ENCODE data around the gene RBMS3. TPM values are rescaled to one million over a fixed set of nuclear protein-coding genes. Genes with fewer than 3 reads are reported as not detected.

Gene RBMS3
- total RNA-seq, 1 experiment from 2014 or later: 74.2 TPM

- ChIA-PET CTCF (interaction anchor here (0.6 to 1.9 kb wide), 2 partner anchors 12 to 50 kb away, joined by 3 to 6 read pairs; no protein-coding TSS in a partner anchor), POLR2A (interaction anchor here (0.6 to 9.1 kb wide), 8 partner anchors 8 to 427 kb away, joined by 3 to 184 read pairs (median 4); partner anchors contain the start of gene RBMS3)
- no TSS peak for BruUV-seq (replicated peaks)
These were observed 49.4 kb downstream of the RBMS3 start for GRCh38 chr3:29329986-29330890.

GRCh38 chr3:29331035-29331434 is 50.2 kb downstream of the RBMS3 start:
- ChIA-PET CTCF (interaction anchor here (0.6 kb wide), 5 partner anchors 50 to 1332 kb away, joined by 3 to 5 read pairs (median 3); partner anchors contain the start of gene RBMS3), POLR2A (interaction anchor here (1.0 to 9.1 kb wide), 8 partner anchors 24 to 428 kb away, joined by 3 to 184 read pairs (median 8); partner anchors contain the start of gene RBMS3)
- intact Hi-C loops (cut with micrococcal nuclease): no loop called here
- TF ChIP-seq CTCF (IDR thresholded peaks at IDR 0.05; ENCODE audit: unreplicated experiment): no peak
- Mint-ChIP-seq H3K4me1 (ENCODE audit: insufficient read depth, unreplicated experiment) (peaks cover 47% of the 10 kb centered on the region), H3K27ac (ENCODE audit: low read depth, unreplicated experiment) (peak overlapping the region; percentile 98), H3K4me3 (ENCODE audit: unreplicated experiment) (no peak overlapping the region), H3K36me3 (ENCODE audit: insufficient read depth, unreplicated experiment) (peaks cover 5% of the 10 kb centered on the region), H3K9me3 (ENCODE audit: unreplicated experiment) (no peaks in the 10 kb centered on the region), H3K27me3 (ENCODE audit: insufficient read depth, unreplicated experiment) (no peaks in the 10 kb centered on the region)
- no peak for DNase-seq (ENCODE audit: unreplicated experiment)
- BruUV-seq (replicated peaks): no TSS peak

More at GRCh38 chr3:29329986-29330890, 49.4 kb downstream of the RBMS3 start:
- H3K27ac Mint-ChIP-seq (ENCODE audit: low read depth, unreplicated experiment): peak overlapping the region; percentile 39
- no peak for TF ChIP-seq CTCF (IDR thresholded peaks at IDR 0.05; ENCODE audit: unreplicated experiment)
- no peaks in the 10 kb centered on the region for H3K27me3 Mint-ChIP-seq (ENCODE audit: insufficient read depth, unreplicated experiment)
- intact Hi-C loops (cut with micrococcal nuclease): no loop called here
- H3K4me3 Mint-ChIP-seq (ENCODE audit: unreplicated experiment): no peak overlapping the region
- no peak for DNase-seq (ENCODE audit: unreplicated experiment)
- no peaks in the 10 kb centered on the region for H3K9me3 Mint-ChIP-seq (ENCODE audit: unreplicated experiment)
- peaks cover 5% of the 10 kb centered on the region for H3K36me3 Mint-ChIP-seq (ENCODE audit: insufficient read depth, unreplicated experiment)
- peaks cover 39% of the 10 kb centered on the region for H3K4me1 Mint-ChIP-seq (ENCODE audit: insufficient read depth, unreplicated experiment)

- H3K4me3 Mint-ChIP-seq (ENCODE audit: unreplicated experiment): peak overlapping the region; percentile 51
- no peaks in the 10 kb centered on the region for H3K9me3 Mint-ChIP-seq (ENCODE audit: unreplicated experiment)
- CTCF ChIA-PET: interaction anchor here (0.6 to 1.3 kb wide), 6 partner anchors 43 to 1331 kb away, joined by 3 to 5 read pairs (median 4); partner anchors contain the start of gene RBMS3
- POLR2A ChIA-PET: interaction anchor here (0.6 to 9.1 kb wide), 18 partner anchors 8 to 472 kb away, joined by 3 to 184 read pairs (median 4); partner anchors contain the start of gene RBMS3
- no peak for TF ChIP-seq CTCF (IDR thresholded peaks at IDR 0.05; ENCODE audit: unreplicated experiment)
- DNase-seq (ENCODE audit: unreplicated experiment): no peak
- peaks cover 5% of the 10 kb centered on the region for H3K36me3 Mint-ChIP-seq (ENCODE audit: insufficient read depth, unreplicated experiment)
- H3K27ac Mint-ChIP-seq (ENCODE audit: low read depth, unreplicated experiment): peak overlapping the region; percentile 98
- peaks cover 47% of the 10 kb centered on the region for H3K4me1 Mint-ChIP-seq (ENCODE audit: insufficient read depth, unreplicated experiment)
- BruUV-seq (replicated peaks): no TSS peak
- H3K27me3 Mint-ChIP-seq (ENCODE audit: insufficient read depth, unreplicated experiment): no peaks in the 10 kb centered on the region
- intact Hi-C loops (cut with micrococcal nuclease): loop anchor here (1.0 kb wide), 1 partner anchor 427 kb away; no protein-coding TSS in a partner anchor
These were observed 50.8 kb downstream of the RBMS3 start for GRCh38 chr3:29331456-29332194.

Data from MCF 10A (cell line).